Measurements from ENCODE around the gene TM4SF18.
"Not testable (repeated sequence)": the region's sequence is repeated elsewhere in the genome, so short reads cannot be mapped to it uniquely, and the experiment has no call there.

The TM4SF18 gene

DNA sequence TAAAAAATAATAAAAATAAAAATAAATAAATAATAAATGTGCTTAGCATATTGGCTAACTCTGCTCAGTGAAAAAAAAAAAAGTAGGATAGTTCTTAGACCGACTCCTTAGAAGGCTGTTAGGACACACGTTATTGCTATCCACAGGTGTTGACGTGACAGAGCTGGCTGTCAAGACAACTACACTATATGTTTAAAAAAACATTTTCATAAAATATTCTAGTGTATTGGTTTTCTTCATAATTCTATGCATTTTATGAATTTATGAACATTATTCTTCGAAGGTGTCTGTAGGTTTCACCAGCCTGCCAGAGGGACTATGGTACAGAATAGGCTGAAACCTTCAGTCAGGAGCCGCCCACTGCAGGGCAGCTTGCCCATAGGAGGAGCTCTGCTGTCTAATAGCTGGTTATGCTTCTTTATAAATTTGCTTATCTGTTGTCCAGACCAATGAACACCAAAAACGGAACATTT, 34.8 kb upstream of the TM4SF18 start:
- DNase-seq, result no peak

DNA sequence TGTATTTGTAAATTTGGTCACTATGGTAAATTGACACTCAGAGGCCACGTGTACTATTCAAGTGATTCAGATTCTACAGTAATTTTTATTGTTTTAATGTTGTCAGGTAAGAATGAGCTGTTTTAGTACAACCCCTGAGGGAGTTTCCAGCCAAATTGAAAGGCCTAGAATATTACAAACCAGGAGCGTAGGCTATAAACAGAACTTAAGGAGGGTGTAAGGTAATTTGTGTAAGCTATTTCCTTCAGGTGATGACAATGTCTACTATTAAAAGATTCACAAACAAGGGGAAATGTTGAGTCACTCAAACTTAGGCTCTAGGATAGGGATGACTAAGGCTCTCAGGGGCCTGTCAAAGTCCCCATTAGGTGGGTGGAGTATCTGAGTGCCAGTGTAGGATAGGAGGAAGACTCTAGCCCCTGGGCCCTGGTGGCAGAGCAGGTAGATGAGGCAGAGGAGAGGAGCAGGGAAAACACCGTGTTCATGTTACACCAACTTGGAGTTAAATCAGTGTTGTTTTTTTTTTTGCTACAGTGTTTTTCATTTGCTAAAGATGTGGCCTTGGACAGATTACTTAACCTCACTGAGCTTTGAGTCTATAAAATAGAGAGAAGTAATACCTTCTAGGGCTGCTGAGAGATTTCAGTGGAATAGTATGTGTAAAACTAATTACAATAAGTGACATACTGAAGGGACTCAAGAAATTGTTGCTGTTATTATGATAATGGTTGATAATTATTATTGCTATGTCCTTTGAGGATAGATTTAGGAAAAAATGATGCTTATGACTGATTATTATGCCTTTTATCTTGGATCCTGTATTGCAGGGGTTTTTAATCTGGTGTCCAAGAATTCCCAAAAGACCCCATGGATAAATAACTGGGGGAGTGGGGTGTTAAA, 33.8 kb upstream of the TM4SF18 start:
- DNase-seq, result no peak

DNA sequence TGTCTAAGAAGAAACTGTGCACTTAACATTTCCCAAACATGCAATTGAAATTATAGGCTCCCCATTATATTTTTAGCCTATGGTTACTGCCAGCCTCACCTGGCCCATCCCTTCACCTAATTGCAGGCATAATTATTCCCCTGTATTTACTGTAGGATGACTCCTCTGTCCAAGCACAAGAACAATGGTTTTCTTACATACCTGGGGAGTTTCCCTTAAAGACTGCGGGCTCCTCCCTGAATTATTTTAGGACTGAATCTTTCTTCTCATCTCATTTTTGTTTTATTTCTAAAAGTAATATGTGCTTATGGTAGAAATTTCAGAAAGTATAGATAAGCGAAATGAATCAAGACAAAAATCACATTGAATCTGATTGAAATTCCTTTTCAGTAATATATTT, 32.6 kb upstream of the TM4SF18 start:
- no peak for DNase-seq

DNA sequence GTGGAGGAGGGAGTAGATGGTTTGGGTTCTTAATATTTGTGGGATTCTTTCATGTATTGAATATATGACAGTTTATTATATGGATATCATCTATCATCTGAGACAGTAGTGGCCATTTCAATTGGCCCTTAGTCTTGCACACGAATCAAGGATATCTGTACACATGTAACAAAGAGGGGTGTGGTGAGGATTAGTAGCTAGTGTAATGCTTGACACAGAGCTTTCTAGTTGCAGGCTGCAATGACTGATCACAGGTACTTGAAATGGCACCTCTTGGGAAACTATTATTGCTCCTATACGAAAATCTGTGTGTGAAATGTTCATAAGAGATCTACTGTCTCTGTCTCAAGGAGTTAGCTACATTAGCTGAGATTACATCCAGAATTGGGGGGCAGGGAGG, 31.2 kb upstream of the TM4SF18 start:
- DNase-seq, result no peak

DNA sequence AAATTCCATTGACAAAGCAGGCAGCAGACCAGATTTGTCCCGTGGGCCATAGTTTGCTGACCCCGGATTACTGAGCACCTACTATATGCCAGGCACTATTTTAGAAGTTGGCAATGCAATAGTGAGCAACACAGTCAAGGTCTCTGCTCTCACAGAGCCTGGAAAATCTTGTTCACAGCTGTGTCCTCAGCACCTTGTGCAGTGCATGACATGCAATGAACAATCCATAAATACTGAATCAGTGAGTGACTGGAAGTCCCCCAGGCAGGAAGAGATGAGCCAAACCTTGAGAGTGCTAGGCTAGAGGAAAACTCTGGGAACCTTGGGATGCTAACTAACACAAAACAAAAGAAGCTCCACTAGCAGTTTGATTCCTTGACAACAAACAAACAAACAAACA, 29.6 kb upstream of the TM4SF18 start:
- DNase-seq, result no peak

DNA sequence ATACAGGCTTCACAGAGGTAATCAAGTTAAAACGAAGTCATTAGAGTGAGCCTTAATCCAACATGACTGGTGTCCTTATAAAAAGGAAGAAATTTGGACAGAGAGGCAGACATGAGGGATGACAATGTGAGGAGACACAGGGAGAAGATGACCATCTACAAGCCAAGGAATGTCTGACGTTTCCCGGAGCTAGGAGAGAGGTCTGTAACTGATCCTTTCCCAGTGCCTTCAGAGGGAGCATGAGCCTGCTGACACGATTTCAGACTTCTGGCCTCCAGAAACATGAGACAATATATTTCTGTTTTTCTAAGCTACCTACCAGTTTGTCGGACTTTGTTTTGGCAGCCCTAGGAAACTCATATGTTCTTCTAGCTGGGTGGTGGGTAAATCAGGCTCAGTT, 28.9 kb upstream of the TM4SF18 start:
- no peak for DNase-seq

DNA sequence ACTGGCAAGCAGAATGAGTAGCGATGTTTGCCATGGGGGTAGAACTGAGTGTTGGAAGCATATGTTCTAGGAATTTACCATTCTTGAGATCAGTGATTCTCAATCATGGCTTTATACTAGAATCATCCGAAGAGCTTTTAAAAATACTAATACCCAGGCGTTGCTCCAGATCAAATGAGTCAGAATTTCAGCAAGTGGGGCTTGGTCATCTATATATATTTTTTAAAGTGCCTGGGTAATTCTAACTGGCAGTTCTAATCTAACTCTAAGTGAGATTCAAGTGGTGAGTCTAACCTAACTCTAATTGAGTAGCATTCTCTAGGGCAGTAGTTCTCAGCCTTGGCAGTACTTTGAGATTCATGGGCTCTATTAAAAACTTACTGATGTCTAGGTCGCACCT, 23.2 kb upstream of the TM4SF18 start:
- DNase-seq, result no peak

DNA sequence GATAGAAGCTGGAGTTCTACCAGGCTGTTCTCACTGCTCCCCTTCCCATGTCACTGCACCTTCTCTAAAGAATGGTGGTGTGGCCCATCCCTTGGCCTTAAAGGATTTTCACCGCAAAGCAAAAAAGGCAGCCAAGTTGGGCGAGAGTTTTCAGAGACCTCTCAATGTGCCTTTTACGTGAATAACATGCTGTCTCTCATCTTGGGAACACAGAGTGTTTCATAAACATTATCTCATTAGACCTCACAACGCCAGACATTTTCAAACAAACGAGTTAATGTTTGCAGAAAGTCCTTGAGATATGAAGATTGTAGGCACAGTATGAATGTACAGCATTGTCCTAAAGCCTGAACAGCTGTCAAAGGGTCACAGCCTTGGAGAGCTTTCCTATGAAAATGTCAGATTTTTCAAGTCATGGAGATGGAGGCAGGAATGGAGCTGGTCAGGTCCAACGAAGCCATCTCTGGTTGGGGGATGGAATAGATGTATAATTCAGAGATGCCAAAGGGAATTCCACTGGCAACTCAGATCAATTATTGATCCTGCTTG, 22.7 kb upstream of the TM4SF18 start:
- no peak for DNase-seq

DNA sequence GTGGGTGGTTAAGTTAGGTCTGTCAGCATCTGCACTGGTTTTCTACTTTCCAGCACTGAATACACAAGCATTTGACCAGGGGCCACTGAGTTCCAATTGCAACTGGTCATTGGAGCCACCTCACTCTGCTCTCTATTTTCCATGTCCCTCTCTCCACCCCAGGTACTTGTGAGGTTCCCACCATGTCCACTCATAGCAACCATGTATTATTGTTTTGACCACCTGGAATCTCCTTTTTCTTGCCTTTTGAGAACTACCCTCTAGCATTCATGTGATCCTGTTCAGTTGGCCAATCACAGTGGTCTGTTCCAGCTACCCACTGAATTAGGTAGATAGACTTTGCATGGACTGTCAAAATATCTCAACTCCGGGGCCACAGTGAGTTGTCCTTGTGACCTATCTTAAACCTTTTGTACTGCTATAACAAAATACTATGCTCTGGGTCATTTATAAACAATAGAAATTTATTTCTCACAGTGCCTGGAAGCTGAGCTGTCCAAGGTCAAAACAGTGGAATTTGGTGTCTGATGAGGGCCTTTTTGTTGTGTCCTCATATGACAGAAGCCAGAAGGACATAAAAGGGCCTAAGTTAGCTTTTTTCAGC, 20.2 kb upstream of the TM4SF18 start:
- DNase-seq, result no peak

DNA sequence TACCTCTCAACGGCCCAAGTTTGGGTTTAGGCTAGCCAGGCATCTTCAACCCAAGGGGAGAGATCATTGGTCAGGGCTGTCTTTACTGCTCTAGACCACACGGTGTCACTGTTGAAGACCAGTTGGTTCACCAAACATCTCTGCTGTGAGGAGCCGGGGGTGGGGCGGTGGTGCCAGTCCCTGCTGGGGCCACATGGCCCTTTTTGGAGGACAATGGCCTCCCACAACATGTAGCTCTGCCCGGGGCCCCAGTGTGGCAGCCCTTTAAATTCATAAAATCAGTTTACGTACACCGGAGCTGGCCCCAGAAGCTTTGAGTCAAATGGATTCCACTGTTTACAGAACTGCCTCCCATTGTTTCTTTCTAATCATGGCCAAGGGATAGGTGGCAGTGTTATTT, 19.1 kb upstream of the TM4SF18 start:
- no peak for DNase-seq

DNA sequence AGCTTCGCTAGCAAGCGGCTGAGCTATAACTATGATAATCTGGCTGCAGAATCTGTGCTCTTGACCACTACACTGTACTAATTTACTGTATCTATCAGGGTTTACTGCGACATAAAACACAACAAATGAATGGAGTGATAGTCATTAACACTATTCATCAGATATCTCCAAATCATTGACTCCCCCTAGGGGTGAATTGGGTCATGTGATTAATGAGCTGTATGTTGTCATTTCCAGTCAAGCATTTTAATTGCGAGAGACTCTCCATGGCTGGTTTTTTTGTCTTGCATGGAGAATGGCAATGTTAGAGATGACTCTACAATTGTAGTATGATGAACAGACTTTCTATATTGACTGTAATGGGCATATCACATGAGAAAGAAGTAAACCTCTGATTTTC, 10.5 kb upstream of the TM4SF18 start:
- no peak for DNase-seq

DNA sequence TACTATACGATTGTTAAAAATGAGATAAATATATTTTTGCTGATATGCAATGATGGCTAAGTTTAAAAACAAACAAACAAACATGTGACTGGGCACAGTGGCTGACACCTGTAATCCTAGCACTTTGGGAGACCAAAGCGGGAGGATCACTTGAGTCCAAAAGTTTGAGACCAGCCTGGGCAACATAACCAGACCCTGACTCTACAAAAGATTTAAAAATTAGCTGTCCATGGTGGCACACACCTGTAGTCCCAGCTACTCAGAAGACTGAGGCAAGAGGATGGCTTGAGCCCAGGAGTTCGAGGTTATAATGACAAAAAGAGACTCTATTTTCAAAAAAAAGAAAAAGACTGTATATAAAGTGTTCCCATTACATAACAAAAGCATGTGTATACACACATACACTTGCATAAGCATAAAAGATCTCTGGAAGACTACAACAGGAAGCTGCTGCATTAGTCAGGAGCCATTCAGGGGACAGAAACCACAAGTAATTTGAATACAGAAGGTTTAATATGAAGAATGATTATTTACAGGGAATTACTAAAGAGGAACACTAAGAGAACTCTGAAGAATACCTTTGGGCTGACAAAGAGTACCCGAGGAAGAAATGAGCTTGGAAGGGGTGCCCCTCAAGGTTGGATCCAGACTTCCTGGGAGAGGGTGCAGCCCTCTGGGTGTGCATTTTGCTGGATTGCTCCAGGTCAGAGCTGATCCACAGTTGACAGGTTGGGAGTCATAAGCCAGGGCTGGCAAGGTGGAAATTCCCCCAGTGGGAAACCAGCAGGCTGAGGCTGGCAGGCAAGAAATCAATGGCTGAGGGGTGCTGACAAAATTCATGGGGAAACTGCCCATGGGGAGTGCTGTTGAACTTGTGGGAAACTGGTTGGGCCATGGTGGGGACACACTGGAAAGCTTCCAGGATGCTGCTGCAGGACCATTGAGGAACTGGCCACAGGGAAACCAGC, 9.3 kb upstream of the TM4SF18 start:
- no peak for DNase-seq

DNA sequence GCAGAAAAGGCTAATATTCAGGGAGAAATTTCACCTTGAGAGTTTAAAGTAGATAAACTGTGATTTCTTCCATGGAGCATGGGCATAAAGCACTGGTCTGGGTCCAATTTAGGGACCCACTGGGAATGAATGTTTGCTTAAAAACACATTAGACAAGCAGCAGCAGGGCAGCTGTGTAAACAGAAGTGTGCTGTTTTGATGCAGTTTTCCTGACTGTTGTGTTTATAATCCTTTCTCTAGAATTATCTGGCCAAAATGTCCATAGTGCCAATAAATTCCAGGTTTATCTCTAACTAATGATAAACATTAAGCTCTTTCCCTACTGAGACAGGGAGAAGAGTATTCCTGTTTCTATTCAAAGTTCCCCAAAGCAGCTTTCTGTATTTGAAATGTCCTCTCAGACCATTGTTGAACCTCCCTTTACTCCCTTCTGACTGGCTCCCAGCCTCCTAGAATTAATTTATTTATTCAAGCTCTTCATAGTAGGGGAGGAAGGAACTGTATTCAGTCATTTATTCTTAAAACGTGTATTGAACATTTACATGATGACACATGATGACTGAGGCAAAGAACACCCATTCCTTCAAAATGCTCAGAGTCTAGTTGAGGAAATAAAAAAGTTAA, 7.0 kb upstream of the TM4SF18 start:
- no peak for DNase-seq

DNA sequence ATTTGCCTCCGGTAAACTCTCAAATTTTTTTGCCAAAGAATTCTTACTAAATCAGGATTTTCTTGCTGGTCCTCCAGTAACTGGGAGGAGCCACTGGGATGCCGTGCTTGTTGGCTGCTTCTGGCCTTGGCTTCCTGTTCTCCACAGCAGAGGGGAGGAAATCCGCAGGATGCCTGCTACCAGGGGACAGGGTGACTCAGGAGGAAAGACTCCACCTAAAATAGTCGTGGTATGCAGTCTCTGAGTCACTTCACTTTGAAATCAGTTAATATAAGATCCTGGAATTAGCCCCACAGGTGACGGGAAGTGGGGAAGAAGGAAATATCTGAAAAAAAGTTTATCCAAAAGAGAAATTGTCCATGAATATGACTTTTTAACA, 6.5 kb upstream of the TM4SF18 start:
- no peak for DNase-seq

DNA sequence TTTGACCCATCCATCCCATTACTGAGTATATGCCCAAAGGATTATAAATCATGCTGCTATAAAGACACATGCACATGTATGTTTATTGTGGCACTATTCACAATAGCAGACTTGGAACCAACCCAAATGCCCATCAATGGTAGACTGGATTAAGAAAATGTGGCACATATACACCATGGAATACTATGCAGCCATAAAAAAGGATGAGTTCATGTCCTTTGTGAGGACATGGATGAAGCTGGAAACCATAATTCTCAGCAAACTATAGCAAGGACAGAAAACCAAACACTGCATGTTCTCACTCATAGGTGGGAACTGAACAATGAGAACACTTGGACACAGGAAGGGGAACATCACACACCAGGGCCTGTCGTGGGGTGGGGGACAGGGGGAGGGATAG, 4.0 kb upstream of the TM4SF18 start:
- not testable (repeated sequence) for DNase-seq

DNA sequence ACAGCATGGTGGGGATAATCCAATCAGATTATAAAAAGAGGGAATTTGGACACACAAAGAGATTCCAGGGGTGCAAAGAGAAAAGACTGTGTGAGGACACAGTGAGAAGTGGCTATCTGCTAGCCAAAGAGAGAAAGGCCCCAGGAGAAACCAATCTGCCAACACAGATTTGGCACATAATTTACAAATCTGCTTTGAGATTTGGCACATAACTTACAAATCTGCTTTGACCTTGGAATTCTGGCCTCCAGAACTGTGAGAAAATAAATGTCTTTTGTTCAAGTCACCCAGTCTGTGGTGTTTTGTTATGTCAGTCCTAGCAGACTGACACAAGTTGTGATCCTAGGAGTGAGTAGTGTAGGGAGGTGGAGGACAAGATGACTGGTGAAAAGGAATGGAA, 3.5 kb upstream of the TM4SF18 start:
- DNase-seq, result no peak

DNA sequence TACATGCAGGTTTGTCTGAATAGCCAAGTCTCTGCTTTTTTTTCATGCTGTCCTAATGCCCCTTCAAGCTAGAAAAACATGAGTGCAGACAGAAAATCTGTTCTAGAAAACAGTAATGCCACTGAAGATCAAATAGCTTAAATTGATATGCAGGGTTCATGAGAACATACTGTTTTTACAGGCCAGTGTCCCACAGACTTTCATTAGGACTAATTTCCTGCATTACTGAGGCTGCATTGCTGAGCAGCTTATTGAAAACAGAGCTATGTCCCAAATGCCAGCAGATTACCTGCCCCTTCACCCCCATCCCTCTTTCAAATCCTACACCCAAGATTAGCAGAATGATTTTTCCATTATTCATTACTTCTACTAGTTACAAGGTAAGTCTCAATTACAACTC, 665 bp downstream of the TM4SF18 start:
- no peak for DNase-seq

DNA sequence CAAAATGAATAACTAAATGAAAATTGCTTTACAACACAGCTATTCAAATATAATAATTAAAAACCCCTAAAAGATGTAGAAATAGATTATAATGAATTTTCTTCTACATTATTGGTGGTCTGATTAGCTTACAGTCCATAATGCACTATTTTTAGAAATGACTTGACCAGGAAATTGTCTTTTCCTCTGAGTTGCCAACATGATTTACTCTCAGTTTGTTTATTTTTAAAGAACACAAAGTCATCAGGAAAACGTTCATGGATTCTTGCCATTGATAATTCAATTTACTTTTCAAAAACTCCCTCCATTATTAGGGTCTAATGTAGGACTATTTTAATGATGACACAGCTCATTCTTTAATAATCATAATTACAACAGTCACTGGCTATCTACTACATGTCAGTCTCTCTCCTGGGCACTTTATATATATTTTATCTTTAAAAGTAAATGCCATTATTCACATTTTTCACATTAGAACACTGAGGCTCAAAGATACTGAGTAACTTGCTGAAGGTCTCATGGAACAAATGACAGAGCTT, 1.1 kb downstream of the TM4SF18 start:
- no peak for DNase-seq

DNA sequence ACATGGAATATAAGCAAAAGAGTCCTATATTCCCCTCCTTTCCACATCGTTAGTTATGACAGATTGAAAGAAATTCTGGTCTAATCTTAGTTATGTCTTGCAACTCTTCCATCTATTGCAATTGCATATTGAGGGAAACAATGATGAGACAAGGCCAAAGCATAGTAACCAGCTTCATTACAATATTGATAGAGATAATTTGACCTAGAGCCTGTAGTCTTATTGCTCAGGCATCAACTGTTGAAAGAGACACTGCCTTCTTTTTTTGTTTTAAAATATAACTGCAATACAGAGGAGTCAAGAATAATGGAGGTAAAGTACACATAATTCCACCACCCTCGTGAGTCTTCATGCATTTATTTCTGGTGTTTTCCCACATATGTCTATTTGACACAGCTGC, 2.0 kb downstream of the TM4SF18 start:
- no peak for DNase-seq

DNA sequence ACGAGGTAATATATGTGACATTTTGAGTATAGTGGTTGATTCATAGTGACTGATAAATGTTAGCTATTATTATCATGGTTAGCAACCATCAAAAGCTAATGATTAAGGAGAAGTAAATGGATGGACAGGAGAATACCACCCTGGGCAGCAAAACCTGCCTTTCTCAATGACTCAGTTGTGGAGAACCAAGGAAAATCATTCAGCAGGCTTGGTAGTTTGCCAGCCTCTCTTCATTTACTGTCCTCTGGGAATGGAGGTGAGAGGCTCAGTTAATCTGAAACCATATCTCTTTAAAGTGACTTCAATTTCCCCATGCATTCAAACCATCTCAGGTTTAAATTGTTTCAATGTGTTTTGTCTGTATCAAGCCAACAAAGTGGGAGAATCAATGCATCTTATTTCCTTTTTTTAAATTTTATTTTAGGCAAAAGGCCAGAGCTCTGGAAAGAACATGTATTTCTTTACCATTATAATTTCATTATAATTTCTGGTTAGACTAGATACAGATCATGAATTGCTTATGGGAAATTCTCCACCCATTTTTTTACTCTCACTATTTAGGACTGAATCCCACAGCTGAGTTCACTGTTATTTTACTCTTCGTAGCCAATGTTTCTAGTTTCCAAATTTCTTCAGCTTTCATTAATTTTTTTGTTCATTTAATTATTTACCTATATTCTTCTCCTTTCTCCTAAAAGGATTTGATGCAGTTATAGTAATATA, 2.7 kb downstream of the TM4SF18 start:
- no peak for DNase-seq

DNA sequence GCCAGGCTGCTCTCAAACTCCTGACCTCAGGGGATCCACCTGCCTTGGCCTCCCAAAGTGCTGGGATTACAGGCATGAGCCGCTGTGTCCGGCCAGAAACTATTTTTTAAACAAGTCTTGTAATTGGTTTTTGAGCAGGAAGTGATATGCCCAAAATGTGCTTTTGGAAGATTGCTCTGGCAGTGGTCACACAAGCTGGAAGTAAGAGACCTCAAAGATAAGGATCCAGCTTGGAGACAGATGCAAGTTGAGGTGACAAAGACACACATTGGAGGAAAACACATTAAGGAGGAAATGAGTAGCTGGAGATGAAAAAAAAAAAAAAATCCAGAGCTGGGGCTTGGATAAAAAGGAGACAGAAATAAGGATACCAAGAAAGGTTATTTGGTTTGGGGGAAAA, 6.3 kb downstream of the TM4SF18 start:
- DNase-seq, result no peak

DNA sequence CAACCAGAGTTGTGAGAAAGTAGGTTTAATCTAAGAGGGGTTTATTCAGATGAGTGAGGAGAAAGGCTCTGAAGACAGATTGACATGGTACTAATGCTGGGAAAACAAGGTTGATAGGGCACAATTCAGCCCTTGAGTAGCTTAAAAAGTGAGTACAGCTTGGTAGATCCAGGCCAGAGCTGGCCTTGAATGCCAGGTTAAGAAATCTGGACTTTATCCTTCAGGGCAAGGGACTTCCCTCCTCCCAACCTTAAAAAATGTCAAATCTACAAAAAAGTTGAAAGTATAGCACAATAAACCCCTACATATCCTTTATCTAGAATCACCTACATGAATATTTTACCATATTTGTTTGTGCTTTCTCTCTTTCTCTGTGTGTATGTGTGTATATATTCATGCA, 7.9 kb downstream of the TM4SF18 start:
- no peak for DNase-seq
